NOMO-1 treated with dmso at 0.1 percent for 144 hours (cell line): ENCODE results near the gene HINT2.

Experiments used
- DNase-seq: peaks from one replicate; lab custom pipeline; 2025; ENCODE audit not compliant: unreplicated experiment; lab: John Stamatoyannopoulos, UW

HINT2 gene

DNA sequence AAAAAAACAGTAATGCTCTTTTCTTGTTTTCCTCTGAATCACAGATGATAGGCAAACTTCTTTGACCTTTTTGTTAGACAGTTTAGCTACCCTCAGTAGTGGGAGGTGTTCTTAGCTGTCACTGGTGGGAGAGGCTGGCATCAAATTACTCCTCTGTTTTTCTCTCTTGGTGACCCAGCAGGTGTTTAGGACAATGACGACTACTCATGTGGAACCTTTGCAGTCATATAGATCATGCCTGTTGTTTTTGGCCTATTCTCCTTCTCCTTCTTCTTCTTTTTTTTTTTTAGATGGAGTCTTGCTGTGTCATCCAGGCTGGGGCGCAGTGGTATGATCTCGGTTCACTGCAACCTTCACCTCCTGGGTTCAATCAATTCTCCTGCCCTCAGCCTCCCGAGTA, 38.8 kb downstream of the HINT2 start:
- no peak for DNase-seq

DNA sequence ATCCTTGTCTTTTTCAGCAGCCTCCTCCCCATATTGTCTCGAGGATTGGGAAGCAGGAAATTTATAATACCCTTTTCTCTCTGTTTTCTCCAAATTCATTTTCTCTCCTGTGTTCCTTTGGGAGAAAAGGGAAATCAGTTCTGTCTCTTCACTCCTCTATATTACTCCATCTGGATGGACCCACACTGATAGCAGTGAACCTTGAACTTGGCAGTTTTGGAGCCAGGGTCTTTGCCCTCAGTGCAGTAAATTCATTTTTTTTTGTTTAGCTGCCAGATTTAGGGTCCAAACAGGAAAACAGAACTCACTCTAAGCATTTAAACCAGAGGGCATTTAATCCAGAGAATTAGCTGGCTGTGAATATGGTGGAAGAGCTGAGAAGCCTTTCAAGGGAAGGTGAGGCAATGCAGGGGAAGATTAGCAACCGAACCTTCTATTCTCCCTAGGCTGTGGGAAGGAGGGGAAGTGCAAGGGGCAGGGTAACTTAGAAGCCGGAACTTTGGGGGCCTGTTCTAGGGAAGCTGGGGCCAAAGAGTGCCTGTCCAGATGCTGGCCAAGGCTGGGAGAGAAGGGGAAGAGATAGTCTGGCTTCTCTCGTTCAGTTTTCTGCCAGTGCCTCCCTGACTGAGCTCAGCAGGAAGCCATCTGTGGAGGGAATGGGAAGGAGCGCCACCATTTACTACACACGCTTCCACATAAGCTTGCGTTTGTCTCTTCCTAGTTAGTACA, 39.8 kb downstream of the HINT2 start:
- DNase-seq, result peak; percentile 73

DNA sequence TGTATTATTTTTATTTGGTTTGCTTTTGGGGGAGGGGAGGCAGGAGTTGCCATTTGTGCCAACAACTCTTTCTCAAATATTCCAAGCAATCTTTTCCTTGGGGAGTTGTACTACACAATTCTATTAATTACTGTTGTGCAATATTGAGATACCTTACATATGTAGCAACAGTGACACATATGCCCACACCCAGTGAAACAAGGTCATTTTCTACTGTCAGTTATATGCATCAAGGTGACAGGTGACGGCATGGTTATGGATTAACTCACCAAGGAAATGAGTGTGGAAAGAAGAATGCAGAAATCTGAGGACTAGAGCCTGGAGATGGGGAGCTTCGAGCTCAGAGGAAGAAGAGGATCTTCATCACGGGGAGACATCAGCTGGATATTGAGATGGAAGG, 42.9 kb downstream of the HINT2 start:
- DNase-seq, result no peak

DNA sequence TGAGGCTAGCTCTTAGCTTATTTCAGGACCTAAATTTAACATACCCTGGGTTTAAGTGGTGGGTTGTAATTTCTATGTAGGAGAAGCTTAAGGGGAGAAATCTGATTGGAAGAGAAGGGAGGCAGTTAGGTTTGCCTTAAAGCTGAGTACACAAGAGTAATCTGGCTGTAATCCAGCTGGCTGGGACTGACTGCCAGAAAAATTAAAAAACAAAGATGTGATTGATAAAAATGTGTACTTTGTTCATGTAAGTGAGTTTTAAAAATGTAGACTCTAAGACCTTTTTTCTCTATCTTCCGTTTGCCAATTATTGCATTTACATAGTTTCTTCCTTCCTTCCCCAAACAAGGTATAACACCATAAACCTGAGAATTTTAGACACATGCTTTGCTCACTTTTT, 43.3 kb downstream of the HINT2 start:
- no peak for DNase-seq

DNA sequence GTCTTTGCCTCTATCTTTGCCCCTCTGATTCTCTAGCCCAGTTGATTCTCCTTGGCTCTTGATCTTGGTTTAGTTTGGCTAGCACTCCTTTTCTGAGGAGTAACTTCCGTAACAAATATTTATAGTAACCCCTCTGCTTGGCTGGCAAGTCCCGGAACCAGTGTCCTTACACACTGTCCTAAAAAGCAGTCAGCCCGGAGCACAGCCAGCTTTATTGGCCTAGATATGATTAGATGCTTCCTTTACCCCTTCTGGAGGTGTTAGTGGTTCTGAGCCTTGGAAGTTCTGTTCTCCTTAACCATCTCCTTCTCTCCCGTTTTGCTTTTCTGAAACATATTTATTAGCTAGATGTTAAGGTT, 43.8 kb downstream of the HINT2 start:
- DNase-seq, result no peak

DNA sequence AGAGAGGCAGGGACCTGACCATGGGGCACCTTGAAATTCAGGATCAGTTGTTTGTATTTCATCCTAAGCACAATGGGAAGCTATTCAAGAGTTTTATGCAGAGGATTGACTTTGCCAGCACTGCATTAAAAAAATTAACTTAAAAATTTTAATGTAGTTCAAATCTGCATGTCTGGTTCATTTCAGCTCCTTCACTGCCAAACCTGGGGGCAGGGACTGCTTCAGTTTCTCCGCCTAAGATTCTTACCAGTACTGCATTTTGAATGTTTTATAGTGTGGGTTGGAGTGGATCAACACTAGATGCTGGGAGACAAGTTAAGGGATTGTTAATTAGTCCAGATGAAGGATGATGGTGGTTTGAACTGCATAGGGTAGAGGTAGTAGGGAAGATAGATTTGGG, 45.1 kb downstream of the HINT2 start:
- no peak for DNase-seq

DNA sequence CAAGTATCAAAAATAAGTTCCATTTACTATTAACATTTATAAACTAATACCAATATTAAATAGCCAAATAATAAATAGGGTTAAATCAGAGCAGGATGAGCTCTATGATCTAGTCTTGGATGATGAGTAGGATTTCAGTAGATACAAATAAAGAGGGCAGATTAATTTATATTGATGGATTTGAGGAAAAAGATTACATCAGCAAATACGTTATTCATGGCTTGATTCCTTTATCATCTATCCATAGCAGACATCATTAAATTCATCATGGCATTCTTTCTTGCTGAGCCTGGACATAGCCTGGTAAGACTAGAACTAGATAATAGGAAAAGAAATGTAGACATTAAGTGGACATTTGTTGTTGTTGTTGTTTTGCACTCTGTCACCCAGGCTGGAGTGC, 47.4 kb downstream of the HINT2 start:
- DNase-seq, result no peak

DNA sequence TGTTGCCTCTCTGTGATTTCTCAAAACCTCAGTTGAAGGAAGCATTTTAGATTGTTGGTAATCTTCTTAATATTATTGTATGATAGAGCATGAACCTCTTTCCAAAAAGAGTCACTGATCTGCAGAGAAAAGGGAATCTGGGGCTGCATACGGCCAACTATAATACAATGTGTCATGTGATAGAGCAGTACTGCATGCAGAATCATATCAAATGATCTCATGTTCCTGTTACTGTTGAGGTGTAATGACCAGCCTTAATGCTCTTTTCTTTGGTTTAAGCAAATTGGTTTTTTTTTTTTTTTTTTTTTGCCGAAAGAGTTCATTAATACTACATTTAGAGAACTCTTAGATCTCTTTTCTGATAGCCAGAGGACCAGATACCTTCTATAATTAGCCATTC, 47.8 kb downstream of the HINT2 start:
- no peak for DNase-seq

DNA sequence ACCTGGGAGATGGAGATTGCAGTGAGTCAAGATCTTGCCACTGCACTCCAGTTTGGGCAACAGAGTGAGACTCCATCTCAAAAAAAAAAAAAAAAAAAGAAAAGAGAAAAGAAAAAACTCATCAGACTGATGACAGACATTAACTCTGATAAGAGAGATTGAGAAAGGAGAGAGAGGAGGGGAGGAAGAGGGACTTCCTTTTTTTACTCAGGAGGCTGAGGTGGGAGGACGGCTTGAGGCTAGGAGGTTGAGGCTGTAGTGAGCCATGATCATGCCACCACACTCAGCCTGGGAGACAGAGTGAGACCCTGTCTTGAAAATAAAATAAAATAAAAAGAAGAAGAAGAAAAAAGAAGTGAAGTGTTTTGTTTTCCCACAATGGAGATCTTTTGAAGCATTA, 51.0 kb downstream of the HINT2 start:
- DNase-seq, result no peak

DNA sequence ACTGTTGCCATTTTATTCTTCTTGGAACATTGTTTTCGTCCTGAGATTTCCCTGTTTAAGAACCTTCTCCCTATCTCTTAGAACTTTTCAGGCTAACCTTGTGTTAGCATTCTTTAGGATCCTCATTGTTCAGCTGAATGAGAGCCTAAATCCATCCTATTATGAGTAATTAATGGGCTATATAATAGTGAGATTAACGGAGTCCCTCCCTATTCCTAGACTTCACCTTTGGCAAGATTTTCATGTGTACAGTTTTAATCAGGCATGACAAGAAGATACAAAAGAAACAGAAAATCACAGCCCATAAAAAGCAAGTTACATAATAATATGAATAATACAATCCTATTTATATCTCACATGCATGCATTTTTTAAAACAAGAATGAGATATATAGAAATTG, 51.7 kb downstream of the HINT2 start:
- no peak for DNase-seq
